NB4 (cell line): Measurements from ENCODE around the gene KTI12.
"Not testable (repeated sequence)": the region's sequence is repeated elsewhere in the genome, so short reads cannot be mapped to it uniquely, and the experiment has no call there.

Experiments
- DNase-seq: peaks from one replicate; pipeline ENCODE4 v3.0.0; 2010; ENCODE audit warnings: low read depth
- H3K4me3 ChIP-seq: one replicate; pipeline ENCODE4 v1.5.1; 2011; ENCODE audit warnings: mild to moderate bottlenecking, low read depth, low read length, moderate library complexity
- CTCF ChIP-seq: IDR thresholded peaks from one replicate; pipeline ENCODE4 v1.5.1; 2012; ENCODE audit warnings: low read depth, low read length
- MAX ChIP-seq: IDR thresholded peaks from 2 replicates; pipeline ENCODE4 v1.6.1; 2011; ENCODE audit warnings: low read depth, low read length
- MYC ChIP-seq: IDR thresholded peaks from 2 replicates; pipeline ENCODE4 v1.6.1; 2011; ENCODE audit warnings: low read depth, low read length
- POLR2A ChIP-seq: IDR thresholded peaks from 2 replicates; pipeline ENCODE4 v1.6.1; 2011; ENCODE audit warnings: mild to moderate bottlenecking; ENCODE audit not compliant: insufficient read length; ENCODE audit errors: extremely low read depth

Gene KTI12

GRCh38 chr1:52056163-52056936 is 22.7 kb upstream of the KTI12 start, which contains the start of gene BTF3L4:
Gene BTF3L4, plus strand, starts transcription at chr1:52056295. Its CDS starts 3,553 bp downstream, at chr1:52059848.
- H3K4me3 ChIP-seq: peak within 1 kb of the TSS; percentile 87
- DNase-seq: peak; percentile 97
- TF ChIP-seq CTCF: no peak
- TF ChIP-seq MYC: peak; percentile 84
- TF ChIP-seq POLR2A: peak; percentile 40
- peak; percentile 47 for TF ChIP-seq MAX

GRCh38 chr1:52055866-52056162 is 22.2 kb upstream of the KTI12 start:
- TF ChIP-seq MAX (no peak), MYC (no peak), CTCF (no peak), POLR2A (no peak)
- peak overlapping the region; percentile 87 for H3K4me3 ChIP-seq
- no peak for DNase-seq

- peak; percentile 92 for DNase-seq
These were observed 21.7 kb upstream of the KTI12 start, which contains the start of gene TXNDC12 for GRCh38 chr1:52055066-52055865. Gene TXNDC12, minus strand, starts transcription at chr1:52055191. Its CDS starts 95 bp downstream, at chr1:52055096.

GRCh38 chr1:52054496-52055065 is 21.0 kb upstream of the KTI12 start:
- DNase-seq: peak; percentile 9
- TF ChIP-seq MYC: no peak
- TF ChIP-seq POLR2A: no peak
- no peak for TF ChIP-seq MAX
- no peak for TF ChIP-seq CTCF

More at GRCh38 chr1:52055066-52055865, 21.7 kb upstream of the KTI12 start, which contains the start of gene TXNDC12:
- peak within 1 kb of the TSS; percentile 87 for H3K4me3 ChIP-seq
- peak; percentile 66; the same call in 1 of the 2 replicates for TF ChIP-seq MAX
- TF ChIP-seq CTCF: no peak
- peak; percentile 83 for TF ChIP-seq POLR2A
- no peak; the same call in 1 of the 2 replicates for TF ChIP-seq MYC

GRCh38 chr1:52053862-52054261 is 20.3 kb upstream of the KTI12 start:
- no peak for DNase-seq
- TF ChIP-seq POLR2A (no peak), MAX (no peak), CTCF (no peak), MYC (no peak)
- peak overlapping the region; percentile 87 for H3K4me3 ChIP-seq

More at GRCh38 chr1:52054496-52055065, 21.0 kb upstream of the KTI12 start:
- peak overlapping the region; percentile 87 for H3K4me3 ChIP-seq

- H3K4me3 ChIP-seq, DNase-seq: not testable (repeated sequence)
These were observed 15.7 kb upstream of the KTI12 start for GRCh38 chr1:52049337-52049736.

GRCh38 chr1:52045666-52046195 is 12.1 kb upstream of the KTI12 start:
- H3K4me3 ChIP-seq, DNase-seq: not testable (repeated sequence)
